ENCODE measurements around the gene PLCZ1. TPM values are rescaled to one million over a fixed set of nuclear protein-coding genes. Genes with fewer than 3 reads are reported as not detected.
"Not testable (repeated sequence)": the region's sequence is repeated elsewhere in the genome, so short reads cannot be mapped to it uniquely, and the experiment has no call there.

PLCZ1 gene
- polyA plus RNA-seq, 4 donors: 0.41 to 1.2 (median 1.0) TPM

GRCh38 chr12:18706798-18707197 lies 31.0 kb downstream of the PLCZ1 start:
- no peak for DNase-seq (ENCODE audit: low read depth in 4 of 4, low spot score in 2 of 4)

DNA sequence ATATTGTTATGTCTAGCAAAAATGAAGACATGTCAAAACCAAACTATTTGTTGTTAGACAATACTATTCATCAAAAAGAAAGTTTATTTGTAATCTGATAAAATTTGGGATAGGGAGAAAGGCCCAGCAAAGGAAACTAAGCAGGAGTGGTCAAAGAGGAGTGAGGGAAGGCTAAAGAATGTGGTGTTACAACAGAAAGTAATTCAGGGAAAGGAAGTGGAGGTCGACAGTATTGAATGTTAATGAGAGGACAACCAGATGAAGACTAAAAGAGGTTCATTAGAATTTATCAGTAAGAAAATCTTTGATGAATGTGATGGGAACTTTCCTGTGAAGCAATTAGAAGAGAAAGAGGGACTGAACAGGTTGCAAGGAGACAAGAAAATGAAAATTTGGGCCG lies 33.9 kb downstream of the PLCZ1 start:
- DNase-seq (ENCODE audit: low read depth in 4 of 4, low spot score in 2 of 4): no peak

DNA sequence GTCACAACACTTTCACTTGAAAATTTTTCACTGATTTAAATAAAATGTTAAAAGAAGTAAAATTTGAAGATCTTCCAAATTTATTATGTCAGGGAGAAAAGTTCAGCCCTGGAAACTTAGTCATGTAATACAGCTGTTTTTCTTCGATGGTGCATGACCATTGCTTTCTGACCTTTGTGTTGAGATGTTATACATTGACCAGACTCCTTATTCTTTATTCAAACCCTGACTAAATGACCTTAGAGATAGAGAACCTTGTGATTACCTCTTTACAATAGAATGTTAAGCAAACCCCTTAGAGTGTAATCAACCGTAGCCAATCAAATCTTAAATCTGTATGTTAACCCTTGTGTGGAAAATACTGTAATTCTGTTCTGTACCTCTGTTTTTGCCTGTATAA lies 34.5 kb downstream of the PLCZ1 start:
- DNase-seq (ENCODE audit: low read depth in 4 of 4, low spot score in 2 of 4): no peak

GRCh38 chr12:18700271-18700670 lies 37.5 kb downstream of the PLCZ1 start:
- DNase-seq (ENCODE audit: low read depth in 4 of 4, low spot score in 2 of 4): no peak

DNA sequence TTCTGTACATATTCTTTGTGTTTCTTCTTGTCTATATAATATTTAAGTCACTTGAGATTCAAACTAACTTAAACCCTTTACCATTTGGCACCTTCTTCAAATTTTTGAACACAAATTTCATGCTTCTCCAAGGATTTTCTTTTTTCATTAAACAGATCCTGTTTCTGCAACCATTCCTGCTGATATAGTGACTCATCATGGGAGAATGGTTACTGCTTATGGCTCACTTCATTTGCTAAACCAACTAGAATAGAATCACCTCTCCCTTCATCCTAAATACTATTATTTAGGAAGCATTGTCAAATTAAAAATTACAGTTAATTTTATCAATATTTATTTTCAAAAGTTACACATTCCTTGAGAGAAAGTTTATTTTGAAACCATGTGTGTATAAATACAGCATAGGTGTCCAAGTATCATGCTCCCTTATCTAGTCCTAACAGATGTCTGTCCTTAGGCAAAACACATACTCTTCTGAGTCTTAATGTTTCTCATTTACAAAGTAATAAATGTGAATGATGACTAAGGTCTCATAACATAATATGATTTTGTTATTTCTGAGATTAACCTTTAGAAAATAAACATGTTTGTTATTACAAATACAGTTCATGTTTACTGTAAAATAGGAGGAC lies 40.7 kb downstream of the PLCZ1 start:
- no peak for DNase-seq (ENCODE audit: low read depth in 4 of 4, low spot score in 2 of 4)

DNA sequence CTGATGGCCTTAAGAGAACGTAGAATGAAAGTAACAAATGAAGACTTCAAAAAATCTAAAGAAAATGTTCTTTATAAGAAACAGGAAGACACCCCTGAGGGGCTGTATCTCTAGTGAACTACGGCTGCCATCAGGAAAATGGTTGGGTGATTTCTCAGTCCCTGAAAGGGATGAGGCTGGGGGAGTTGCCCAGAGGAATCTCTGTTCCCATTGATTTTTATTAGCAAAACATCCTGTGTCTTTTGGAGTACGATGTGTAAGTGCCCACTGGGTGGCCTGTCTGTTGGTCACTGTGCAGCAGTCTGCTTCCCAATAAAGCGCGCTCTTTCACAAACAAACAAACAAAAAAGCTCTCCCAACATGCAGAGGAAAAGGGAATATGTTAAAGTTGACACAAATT lies 43.8 kb downstream of the PLCZ1 start:
- DNase-seq (ENCODE audit: low read depth in 4 of 4, low spot score in 2 of 4): not testable (repeated sequence)

- no peak for DNase-seq (ENCODE audit: low read depth in 4 of 4, low spot score in 2 of 4)
Observed at GRCh38 chr12:18690653-18691052, 47.2 kb downstream of the PLCZ1 start.

DNA sequence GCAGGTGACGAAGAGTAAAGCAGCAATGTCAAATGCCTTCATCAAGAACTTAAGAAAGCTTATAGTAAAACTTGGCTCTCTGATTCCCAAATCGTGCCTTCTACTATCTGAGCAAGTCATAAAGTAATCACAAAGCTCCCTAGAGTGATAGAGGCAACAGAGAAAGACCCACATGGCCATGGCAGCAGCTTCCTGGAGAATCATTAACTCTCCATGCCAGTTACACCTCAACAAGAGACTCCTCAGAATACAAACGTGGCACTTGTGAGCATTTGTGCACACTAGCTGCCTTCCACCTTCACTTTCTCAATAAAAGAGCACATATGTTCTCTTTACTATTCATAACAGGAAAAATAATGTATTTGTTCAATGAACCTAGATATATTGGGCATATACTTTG lies 48.0 kb downstream of the PLCZ1 start:
- no peak for DNase-seq (ENCODE audit: low read depth in 4 of 4, low spot score in 2 of 4)

- no peak for DNase-seq (ENCODE audit: low read depth in 4 of 4, low spot score in 2 of 4)
Observed at GRCh38 chr12:18684430-18684829, 53.4 kb downstream of the PLCZ1 start.

DNA sequence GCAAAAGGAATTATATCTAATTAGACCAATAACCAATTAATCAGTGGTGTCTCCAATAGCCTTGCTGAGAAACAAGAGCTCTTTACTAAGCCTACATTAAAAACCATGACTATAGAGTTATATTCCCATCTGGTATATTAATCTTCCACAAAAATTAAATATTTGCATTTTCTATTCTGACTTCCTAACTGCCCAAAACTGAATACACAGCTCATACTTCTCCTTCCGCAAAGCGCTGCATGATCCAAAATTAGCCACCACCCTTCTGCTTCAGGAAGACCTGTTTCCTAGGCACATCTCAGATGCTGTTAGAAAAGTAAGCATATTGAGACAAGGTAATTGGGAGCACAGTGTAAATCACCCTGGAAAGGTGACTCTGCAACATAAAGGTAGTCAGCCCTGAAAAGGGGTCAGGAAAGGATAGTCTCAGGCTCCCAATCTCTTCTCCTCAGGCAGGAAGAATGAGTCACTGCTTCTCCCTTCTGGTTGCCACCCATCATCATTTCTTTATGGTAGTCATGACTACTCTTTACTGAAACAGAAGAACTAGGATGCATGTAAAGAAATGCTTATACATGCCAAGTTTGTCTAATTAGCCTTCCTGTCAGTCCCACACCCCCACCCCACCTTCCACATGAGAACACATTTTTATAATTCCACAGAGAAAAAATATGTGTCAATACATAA lies 54.3 kb downstream of the PLCZ1 start:
- DNase-seq (ENCODE audit: low read depth in 4 of 4, low spot score in 2 of 4): no peak

DNA sequence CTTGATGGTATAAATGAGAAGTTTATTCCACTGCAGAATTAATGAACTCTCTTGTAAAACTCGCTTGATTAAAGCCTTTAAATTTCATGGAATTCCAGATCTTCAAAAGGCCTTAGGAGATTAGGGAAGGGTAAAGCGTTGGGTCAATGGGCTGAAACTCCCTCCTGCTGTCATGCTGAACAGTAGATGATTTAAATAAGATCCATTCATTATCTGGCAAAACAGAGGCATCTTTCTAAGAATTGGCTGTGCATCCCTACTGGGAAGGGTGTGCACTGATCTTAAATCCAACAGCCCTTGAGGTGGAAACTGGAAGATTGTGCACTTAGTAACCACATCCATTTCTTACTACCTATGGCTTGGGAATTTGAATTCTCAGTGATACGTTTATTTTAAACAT lies 56.0 kb downstream of the PLCZ1 start:
- no peak for DNase-seq (ENCODE audit: low read depth in 4 of 4, low spot score in 2 of 4)

DNA sequence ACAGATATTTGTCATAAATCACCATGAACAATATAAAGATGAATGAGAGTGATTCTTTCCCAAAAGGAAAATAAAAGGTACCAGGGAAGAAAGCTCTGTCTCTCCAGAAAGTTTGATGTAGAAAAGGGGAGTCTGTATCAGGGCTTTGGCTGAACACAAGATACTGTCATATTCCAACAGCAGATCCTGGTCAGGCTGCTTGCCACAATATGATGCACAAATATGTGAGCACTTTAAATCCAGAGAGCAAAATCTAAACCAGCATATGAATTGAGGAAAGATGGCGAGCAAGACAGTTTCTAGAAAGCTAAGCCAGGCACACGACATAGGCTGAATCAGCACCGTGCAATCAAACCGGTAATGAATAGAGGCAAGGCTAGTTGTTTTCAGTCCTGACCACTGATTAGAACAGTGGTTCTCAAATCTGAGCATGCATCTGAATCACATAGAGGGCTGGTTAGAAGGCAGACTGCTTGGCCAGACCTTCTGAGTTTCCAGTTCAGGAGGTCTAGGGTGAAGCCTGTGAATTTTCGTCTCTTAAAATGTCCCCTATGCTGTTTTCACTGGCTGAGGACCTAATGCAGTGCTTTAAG lies 60.7 kb downstream of the PLCZ1 start:
- DNase-seq (ENCODE audit: low read depth in 4 of 4, low spot score in 2 of 4): no peak

DNA sequence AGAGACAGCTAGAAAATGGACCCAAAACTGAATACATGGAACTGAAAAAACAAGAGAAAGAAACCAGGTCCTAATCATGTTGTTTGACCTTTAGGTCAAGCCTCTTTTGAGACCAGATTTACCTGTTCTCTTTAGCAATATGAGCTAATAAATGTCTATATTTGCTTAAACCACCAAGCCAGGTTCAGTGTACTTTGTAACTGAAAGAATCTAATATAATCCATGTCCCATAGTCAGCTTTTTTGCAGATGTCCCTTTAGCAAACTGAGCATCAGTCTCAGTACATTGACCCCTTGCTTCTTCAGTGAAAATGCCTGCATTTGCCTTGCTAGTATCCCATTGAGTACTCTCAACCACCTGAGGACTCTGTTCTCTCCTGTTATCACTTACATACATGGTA lies 61.7 kb downstream of the PLCZ1 start:
- no peak for DNase-seq (ENCODE audit: low read depth in 4 of 4, low spot score in 2 of 4)

DNA sequence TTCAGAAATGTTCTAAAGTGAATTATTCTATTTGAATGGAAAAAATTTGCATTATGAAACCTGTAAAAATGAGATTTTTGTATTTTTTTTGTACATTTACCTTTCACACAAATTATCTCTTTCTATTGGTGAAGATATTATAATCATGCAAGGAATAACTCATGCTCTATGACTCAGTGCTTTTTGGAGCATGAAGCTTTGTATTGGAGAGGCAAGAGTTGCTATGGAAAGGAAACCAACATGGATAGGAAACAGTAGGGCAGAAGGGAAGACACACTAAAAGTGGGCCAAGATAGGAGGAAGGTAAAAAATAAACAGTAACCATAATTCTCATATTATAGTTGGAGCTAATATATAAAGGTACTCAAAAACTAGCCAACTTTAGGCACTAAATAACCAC lies 79.0 kb downstream of the PLCZ1 start:
- no peak for DNase-seq (ENCODE audit: low read depth in 4 of 4, low spot score in 2 of 4)

GRCh38 chr12:18658179-18658578 lies 79.6 kb downstream of the PLCZ1 start:
- no peak for DNase-seq (ENCODE audit: low read depth in 4 of 4, low spot score in 2 of 4)

- no peak for DNase-seq (ENCODE audit: low read depth in 4 of 4, low spot score in 2 of 4)
Observed at GRCh38 chr12:18655351-18655750, 82.5 kb downstream of the PLCZ1 start.

DNA sequence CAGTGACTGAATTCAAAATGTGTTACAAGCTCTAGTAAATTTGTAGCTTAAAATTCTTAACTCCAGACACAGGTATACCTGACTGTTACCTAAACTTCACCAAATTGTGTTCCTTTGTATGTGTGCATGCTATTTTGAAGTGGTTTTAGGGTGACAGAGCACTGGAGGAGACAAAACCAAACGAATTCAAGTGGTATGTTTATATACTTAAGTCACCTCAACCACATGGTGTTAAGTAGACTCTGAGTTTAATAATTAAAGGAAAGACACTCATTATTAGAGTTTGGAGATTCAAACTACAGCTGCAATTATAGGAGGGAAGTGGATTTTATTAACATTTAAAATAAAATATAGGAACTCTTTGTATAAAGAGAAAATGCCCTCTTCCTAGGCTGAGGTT lies 84.3 kb downstream of the PLCZ1 start:
- DNase-seq (ENCODE audit: low read depth in 4 of 4, low spot score in 2 of 4): no peak

GRCh38 chr12:18652596-18652995 lies 85.2 kb downstream of the PLCZ1 start:
- DNase-seq (ENCODE audit: low read depth in 4 of 4, low spot score in 2 of 4): no peak

DNA sequence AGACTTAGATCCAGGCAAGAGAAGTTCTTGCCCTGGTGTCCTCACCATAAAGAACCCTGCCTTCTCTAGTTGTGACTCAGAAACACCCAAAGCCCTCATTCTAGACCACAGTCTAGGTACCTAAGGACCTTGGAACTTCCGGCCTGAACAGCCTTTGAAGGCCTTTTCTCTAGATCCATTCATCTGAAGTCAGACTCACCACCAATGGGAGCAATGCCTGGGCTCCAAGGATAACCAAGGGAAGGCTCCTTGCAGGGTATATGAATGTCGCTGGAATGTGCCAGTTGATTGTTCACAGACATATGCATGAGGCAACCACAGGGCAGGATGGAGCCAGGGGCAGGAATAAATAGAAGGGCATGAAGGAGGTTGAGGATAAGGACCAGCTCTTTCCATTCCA lies 86.3 kb downstream of the PLCZ1 start:
- no peak for DNase-seq (ENCODE audit: low read depth in 4 of 4, low spot score in 2 of 4)

- no peak for DNase-seq (ENCODE audit: low read depth in 4 of 4, low spot score in 2 of 4)
Observed at GRCh38 chr12:18646286-18646890, 91.4 kb downstream of the PLCZ1 start.

DNA sequence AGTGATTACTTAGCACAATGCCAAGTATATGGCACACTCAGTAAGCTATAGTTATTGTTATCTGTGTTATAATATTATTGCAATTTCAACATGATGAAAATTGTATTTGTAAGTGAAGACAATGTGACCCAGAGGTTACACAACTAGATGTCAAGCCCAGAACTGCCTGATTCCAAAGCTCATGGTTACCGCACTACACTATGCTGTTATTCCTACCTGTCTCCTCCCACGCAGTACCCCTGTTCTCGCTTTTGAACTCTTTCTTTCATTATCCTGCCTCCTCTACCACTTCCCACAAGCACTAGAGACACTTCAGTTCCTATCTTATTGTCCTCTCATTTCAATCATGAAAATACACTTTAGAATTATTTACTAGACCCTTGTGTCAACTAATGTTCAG lies 93.2 kb downstream of the PLCZ1 start:
- DNase-seq (ENCODE audit: low read depth in 4 of 4, low spot score in 2 of 4): no peak

- peak; percentile 50 to 78 (median 69) for DNase-seq (ENCODE audit: low read depth in 4 of 4, low spot score in 2 of 4)
Observed at GRCh38 chr12:18643681-18644080, 94.1 kb downstream of the PLCZ1 start.
